ENCODE results near the gene IL12RB2.
"Not testable (repeated sequence)": the region's sequence is repeated elsewhere in the genome, so short reads cannot be mapped to it uniquely, and the experiment has no call there.

DNA sequence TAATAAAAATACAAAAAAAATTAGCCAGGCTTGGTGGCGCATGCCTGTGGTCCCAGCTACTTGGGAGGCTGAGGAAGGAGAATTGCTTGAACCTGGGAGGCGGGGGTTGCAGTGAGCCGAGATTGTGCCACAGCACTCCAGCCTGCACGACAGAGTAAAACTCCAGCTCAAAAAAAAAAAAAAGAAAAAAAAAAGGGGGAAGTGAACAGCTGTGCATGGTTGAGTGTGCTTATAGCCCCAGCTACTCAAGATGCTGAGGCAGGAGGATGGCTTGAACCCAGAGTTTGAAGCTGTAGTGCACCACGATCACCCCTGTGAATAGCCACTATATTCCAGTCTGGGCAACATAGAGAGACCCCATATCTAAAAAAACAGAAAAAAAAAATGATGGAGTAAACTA lies 138.3 kb downstream of the IL12RB2 start:
- TF ChIP-seq, protein P1, sequence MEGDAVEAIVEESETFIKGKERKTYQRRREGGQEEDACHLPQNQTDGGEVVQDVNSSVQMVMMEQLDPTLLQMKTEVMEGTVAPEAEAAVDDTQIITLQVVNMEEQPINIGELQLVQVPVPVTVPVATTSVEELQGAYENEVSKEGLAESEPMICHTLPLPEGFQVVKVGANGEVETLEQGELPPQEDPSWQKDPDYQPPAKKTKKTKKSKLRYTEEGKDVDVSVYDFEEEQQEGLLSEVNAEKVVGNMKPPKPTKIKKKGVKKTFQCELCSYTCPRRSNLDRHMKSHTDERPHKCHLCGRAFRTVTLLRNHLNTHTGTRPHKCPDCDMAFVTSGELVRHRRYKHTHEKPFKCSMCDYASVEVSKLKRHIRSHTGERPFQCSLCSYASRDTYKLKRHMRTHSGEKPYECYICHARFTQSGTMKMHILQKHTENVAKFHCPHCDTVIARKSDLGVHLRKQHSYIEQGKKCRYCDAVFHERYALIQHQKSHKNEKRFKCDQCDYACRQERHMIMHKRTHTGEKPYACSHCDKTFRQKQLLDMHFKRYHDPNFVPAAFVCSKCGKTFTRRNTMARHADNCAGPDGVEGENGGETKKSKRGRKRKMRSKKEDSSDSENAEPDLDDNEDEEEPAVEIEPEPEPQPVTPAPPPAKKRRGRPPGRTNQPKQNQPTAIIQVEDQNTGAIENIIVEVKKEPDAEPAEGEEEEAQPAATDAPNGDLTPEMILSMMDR (IDR thresholded peaks at IDR 0.05; ENCODE audit: low read depth, low read length): not testable (repeated sequence)
- not testable (repeated sequence) for TF ChIP-seq EZH2phosphoT487 (IDR thresholded peaks at IDR 0.05; ENCODE audit: low read depth)
